GM12878 (cell line): ENCODE data around the gene BANP. TPM values are rescaled to one million over a fixed set of nuclear protein-coding genes. Genes with fewer than 3 reads are reported as not detected.

Experiments used
- ATAC-seq: fragments of 200-7000 bp; cut with Tn5 transposase; 3 replicates; pipeline ENCODE4 v1.9.1; 2020; ENCODE audit warnings: mild to moderate bottlenecking, moderate library complexity
- BruUV-seq: library from RNA; stranded (reverse); fragments of 400-500 nt; replicated peaks from 2 replicates; lab custom pipeline; 2021; lab: Mats Ljungman, UMichigan
- CTCF ChIA-PET: fragments of 300-600 bp; sonication (Branson Sonifier 250); formaldehyde crosslinking; extraction: SDS; loops from one replicate; lab custom pipeline; 2021; ENCODE audit warnings: inconsistent platforms; lab: Yijun Ruan, JAX
- POLR2A ChIA-PET: fragments of 350-600 bp; formaldehyde crosslinking; extraction: SDS; loops from one replicate; lab custom pipeline; 2021; ENCODE audit warnings: inconsistent platforms; lab: Charles Lee
- RAD21 ChIA-PET: fragments of 300-600 bp; sonication (Branson Sonifier 250); formaldehyde crosslinking; loops from one replicate; lab custom pipeline; 2023; ENCODE audit warnings: antibody characterized with exemption; ENCODE audit not compliant: unreplicated experiment; lab: Charles Lee
- SMC1A ChIA-PET: fragments of 300-600 bp; sonication (Branson Sonifier 250); formaldehyde crosslinking; loops from one replicate; lab custom pipeline; 2023; ENCODE audit not compliant: unreplicated experiment, uncharacterized antibody; lab: Charles Lee
- DNase-seq: peaks from one replicate; pipeline ENCODE4 v3.0.0-alpha.2; 2011; ENCODE audit warnings: low read depth, low spot score
- FAIRE-seq: peaks from 3 replicates; lab custom pipeline; 2011; peaks lifted over from hg19 to GRCh38; lab: Jason Lieb, UNC
- H2AFZ ChIP-seq: 2 replicates; pipeline ENCODE4 v1.6.0; 2011; ENCODE audit warnings: low read depth, low read length, control low read depth; ENCODE audit not compliant: control insufficient read depth
- H3K27ac ChIP-seq: 2 replicates; pipeline ENCODE4 v1.5.1; 2011; ENCODE audit warnings: control low read depth; ENCODE audit not compliant: control insufficient read depth, insufficient read depth
- H3K27me3 ChIP-seq, 2 experiments: replicated peaks in 1 of 2; 2 replicates each; pipeline versions ENCODE4 v1.6.0 to v1.6.1; 2011; ENCODE audit warnings: low read length in 1 of 2; ENCODE audit not compliant: control insufficient read depth in 2 of 2, insufficient read depth in 2 of 2
- H3K36me3 ChIP-seq, 2 experiments: 2 replicates each; pipeline ENCODE4 v1.5.1; 2011; ENCODE audit warnings: low read length in 1 of 2; ENCODE audit not compliant: control insufficient read depth in 2 of 2, insufficient read depth in 2 of 2
- H3K4me1 ChIP-seq: 2 replicates; pipeline ENCODE4 v1.6.1; 2011; ENCODE audit warnings: mild to moderate bottlenecking, low read length, moderate library complexity, mixed read lengths; ENCODE audit not compliant: control insufficient read depth, insufficient read depth
- H3K4me2 ChIP-seq: 2 replicates; pipeline ENCODE4 v1.6.0; 2011; ENCODE audit warnings: control low read depth; ENCODE audit not compliant: control insufficient read depth, insufficient read depth
- H3K4me3 ChIP-seq: fragments of 200-600 bp; sonication (generic); 2 replicates; pipeline ENCODE4 v1.5.1; 2016
- H3K79me2 ChIP-seq: 2 replicates; pipeline ENCODE4 v1.6.0; 2011; ENCODE audit warnings: low read length; ENCODE audit not compliant: control insufficient read depth, insufficient read depth
- H3K9ac ChIP-seq: 2 replicates; pipeline ENCODE4 v1.8.0; 2011; ENCODE audit warnings: low read length, control low read depth, mixed read lengths; ENCODE audit not compliant: control insufficient read depth, insufficient read depth
- H3K9me3 ChIP-seq: replicated peaks from 3 replicates; pipeline ENCODE4 v1.5.1; 2011; ENCODE audit warnings: mild to moderate bottlenecking, low read length; ENCODE audit not compliant: control insufficient read depth, insufficient read depth
- H4K20me1 ChIP-seq: 2 replicates; pipeline ENCODE4 v1.6.0; 2011; ENCODE audit not compliant: control insufficient read depth, insufficient read depth
- DPF2 ChIP-seq: fragments of 450-650 bp; IDR thresholded peaks from 2 replicates; pipeline ENCODE4 v1.6.1; 2017; ENCODE audit warnings: mild to moderate bottlenecking
- MEF2B ChIP-seq: fragments of 450-650 bp; IDR thresholded peaks from 2 replicates; pipeline ENCODE4 v1.6.1; 2018; ENCODE audit warnings: mild to moderate bottlenecking, moderate library complexity; ENCODE audit not compliant: partially characterized antibody, poor library complexity, severe bottlenecking
- REST ChIP-seq: IDR thresholded peaks from 2 replicates; pipeline ENCODE4 v1.6.1; 2012; ENCODE audit warnings: mild to moderate bottlenecking, low read depth, low read length
- SRF ChIP-seq, 2 experiments: IDR thresholded peaks; 2 replicates each; pipeline ENCODE4 v1.6.1; 2011; ENCODE audit warnings: low read depth in 2 of 2, low read length in 2 of 2, mild to moderate bottlenecking in 1 of 2, moderate library complexity in 1 of 2
- TCF12 ChIP-seq: IDR thresholded peaks from 2 replicates; pipeline ENCODE4 v1.6.1; 2011; ENCODE audit warnings: low read depth, mild to moderate bottlenecking, low read length
- USF1 ChIP-seq: IDR thresholded peaks from 2 replicates; pipeline ENCODE4 v1.6.1; 2011; ENCODE audit warnings: borderline replicate concordance, low read depth, mild to moderate bottlenecking, moderate library complexity, mixed read lengths, low read length; ENCODE audit not compliant: insufficient read depth; ENCODE audit errors: extremely low read length
- WGBS: methylation state at CpG from one replicate; pipeline ENCODE4 v1.1.6; 2016; ENCODE audit warnings: low lambda C conversion rate; ENCODE audit not compliant: insufficient replicate concordance, insufficient coverage; ENCODE audit errors: missing lambda C conversion rate; 5-methylcytosine and 5-hydroxymethylcytosine counted together
- in situ Hi-C: fragments of 300-500 bp; cut with MboI; formaldehyde crosslinking; loops from 9 replicates; pipeline ENCODE4 v1.14.3; 2018; ENCODE audit warnings: mixed read lengths
- intact Hi-C: fragments of 100-400 bp; cut with micrococcal nuclease; formaldehyde crosslinking; loops from one replicate; pipeline ENCODE4 v1.14.2; 2022; ENCODE audit not compliant: unreplicated experiment
- polyA plus RNA-seq, 11 experiments: library from polyadenylated mRNA; depleted of rRNA in 4 of 11; unstranded in 6 of 11; stranded (reverse) in 5 of 11; fragments of >200 nt; fragmentation: Nextera tagmentation in 4 of 11; fragmentation: Illumina TruSeq in 1 of 11; extraction: Ambion mirVana in 4 of 11; extraction: Trizol in 1 of 11; gene quantifications; 1 replicate in 1 of 11; 2 replicates in 10 of 11; pipeline versions ENCODE4 v1.2.1 to v1.2.3, GENCODE V29; 2011 to 2016; ENCODE audit warnings: inconsistent platforms in 2 of 11, missing spikeins in 2 of 11, low read depth in 1 of 11
- total RNA-seq, 4 experiments: library from RNA; depleted of rRNA in 3 of 4; stranded (reverse); fragments of >200 nt in 3 of 4; fragmentation: Illumina TruSeq in 1 of 4; extraction: Trizol in 1 of 4; gene quantifications; 2 replicates each; pipeline versions ENCODE4 v1.2.1 to v1.2.3, GENCODE V29; 2013 to 2021
- TF ChIP-seq, protein P1 (sequence below): fragments of 450-650 bp; IDR thresholded peaks from 2 replicates; pipeline ENCODE4 v1.6.1; 2016; ENCODE audit warnings: mild to moderate bottlenecking, moderate library complexity, borderline replicate concordance

BANP gene
- total and polyA plus RNA-seq, 10 of the 15 experiments (the other 5 are each of a cell fraction or from before 2014, with no cell fraction given), result 3.9 to 21.9 (median 12.2) TPM

DNA sequence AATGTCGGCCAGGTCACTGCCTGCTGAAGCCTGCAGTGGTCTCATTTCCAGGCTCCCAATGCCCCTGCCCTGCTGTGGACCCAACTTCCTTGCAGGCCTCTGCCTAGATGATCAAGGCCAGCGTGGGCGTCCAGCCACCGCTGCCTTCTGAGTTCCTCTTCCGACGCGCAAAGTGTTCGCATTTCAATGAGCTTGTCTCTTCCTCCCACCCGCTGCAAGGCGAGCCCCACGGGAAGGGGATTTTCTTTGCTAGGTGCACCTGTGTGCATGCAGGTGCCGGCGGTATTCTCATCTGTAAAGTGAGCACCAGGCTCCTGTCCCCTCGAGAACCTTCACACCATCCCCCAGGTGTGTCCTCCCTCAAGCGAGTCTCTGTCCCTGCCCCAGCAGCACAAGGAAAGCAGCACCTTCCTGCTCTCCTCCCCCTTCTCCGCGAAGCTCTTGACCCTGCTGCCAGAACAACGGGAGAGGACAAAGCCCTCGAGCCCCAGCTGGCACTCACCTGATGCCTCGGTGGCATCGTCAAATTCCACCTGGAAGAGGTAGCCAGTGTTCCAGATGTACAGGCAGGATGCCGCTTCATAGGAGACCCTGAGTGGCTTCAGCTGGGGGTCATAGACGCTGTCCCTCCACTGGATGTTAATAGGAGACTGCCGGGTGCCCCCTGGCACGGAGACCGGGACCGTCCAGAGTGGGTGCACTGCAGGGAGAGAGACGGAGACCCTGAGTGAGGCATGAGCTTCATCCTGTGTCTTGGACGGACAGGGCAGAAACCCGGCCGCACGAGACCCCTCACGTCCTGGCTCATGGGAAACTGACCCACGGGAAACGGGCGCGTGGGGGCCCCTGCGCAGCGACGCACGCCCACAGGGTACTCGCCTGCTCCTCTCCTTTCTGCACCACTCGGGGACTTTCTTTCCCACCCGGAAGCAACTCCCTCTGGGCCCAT is 24.7 kb upstream of the BANP start (continued):
- TF ChIP-seq REST (no peak), DPF2 (0 out of 2 replicates have a peak, but pooled peaks have one; percentile 15)

DNA sequence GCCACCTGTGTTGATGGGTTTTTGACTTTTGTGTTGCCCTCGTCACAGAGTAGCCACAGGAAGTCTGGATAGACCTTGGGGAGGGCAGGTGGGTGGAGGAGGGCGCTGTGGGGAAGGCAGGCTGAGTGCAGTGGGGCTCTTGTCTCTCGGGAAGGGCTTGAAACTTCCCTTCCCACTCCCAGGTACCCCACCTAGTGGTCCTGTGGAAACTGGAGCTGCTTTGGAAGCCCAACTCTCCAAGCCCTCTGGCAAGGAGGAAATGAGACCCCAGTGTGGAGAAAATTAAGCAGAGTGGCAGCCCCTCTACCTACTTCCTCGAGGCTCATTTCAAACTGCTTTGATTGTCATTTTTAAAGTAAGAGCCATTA is 24.1 kb upstream of the BANP start:
- Histone ChIP-seq H3K36me3 (no peaks in the 10 kb centered on the region), H3K4me3 (no peak overlapping the region), H3K79me2 (no peaks in the 10 kb centered on the region), H3K27me3 (peaks cover 0 to 1% of the 10 kb centered on the region in 2 experiments; a peak in 1 of 4 replicates), H3K9me3 (no peaks in the 10 kb centered on the region), H2AFZ (no peak overlapping the region), H3K27ac (no peak overlapping the region), H3K4me2 (no peak overlapping the region), H3K4me1 (peaks cover 33% of the 10 kb centered on the region), H4K20me1 (no peaks in the 10 kb centered on the region), H3K9ac (no peak overlapping the region)
- ATAC-seq (no peak), FAIRE-seq (no peak), DNase-seq (no peak)
- intact Hi-C loops, result no loop called here
- RAD21 ChIA-PET, result interaction anchor here (1.1 kb wide), 1 partner anchor 24 kb away, joined by 9 read pairs; the partner anchor contains the start of gene BANP
- 25% methylated on average over 4 of the region's 4 CpGs for WGBS
- CTCF ChIA-PET, result interaction anchor here (0.6 kb wide), 1 partner anchor 56 kb away, joined by 3 read pairs; no protein-coding TSS in a partner anchor
- in situ Hi-C loops, result no loop called here
- no peak for TF ChIP-seq MEF2B
- TF ChIP-seq TCF12, result no peak
- TF ChIP-seq, protein P1, sequence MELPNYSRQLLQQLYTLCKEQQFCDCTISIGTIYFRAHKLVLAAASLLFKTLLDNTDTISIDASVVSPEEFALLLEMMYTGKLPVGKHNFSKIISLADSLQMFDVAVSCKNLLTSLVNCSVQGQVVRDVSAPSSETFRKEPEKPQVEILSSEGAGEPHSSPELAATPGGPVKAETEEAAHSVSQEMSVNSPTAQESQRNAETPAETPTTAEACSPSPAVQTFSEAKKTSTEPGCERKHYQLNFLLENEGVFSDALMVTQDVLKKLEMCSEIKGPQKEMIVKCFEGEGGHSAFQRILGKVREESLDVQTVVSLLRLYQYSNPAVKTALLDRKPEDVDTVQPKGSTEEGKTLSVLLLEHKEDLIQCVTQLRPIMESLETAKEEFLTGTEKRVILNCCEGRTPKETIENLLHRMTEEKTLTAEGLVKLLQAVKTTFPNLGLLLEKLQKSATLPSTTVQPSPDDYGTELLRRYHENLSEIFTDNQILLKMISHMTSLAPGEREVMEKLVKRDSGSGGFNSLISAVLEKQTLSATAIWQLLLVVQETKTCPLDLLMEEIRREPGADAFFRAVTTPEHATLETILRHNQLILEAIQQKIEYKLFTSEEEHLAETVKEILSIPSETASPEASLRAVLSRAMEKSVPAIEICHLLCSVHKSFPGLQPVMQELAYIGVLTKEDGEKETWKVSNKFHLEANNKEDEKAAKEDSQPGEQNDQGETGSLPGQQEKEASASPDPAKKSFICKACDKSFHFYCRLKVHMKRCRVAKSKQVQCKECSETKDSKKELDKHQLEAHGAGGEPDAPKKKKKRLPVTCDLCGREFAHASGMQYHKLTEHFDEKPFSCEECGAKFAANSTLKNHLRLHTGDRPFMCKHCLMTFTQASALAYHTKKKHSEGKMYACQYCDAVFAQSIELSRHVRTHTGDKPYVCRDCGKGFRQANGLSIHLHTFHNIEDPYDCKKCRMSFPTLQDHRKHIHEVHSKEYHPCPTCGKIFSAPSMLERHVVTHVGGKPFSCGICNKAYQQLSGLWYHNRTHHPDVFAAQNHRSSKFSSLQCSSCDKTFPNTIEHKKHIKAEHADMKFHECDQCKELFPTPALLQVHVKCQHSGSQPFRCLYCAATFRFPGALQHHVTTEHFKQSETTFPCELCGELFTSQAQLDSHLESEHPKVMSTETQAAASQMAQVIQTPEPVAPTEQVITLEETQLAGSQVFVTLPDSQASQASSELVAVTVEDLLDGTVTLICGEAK, result no peak
- TF ChIP-seq USF1, result no peak
- no peak for TF ChIP-seq SRF (IDR thresholded peaks at IDR 0.05; ENCODE audit: low read depth in 2 of 2, low read length in 2 of 2)
- BruUV-seq, result no TSS peak
- SMC1A ChIA-PET, result no interaction called here
- POLR2A ChIA-PET, result interaction anchor here (0.6 to 2.4 kb wide), 2 partner anchors 22 to 119 kb away, joined by 3 to 6 read pairs; no protein-coding TSS in a partner anchor
